Gastroesophageal sphincter (tissue), 4 donors: ENCODE results near the gene GOLIM4. TPM values are rescaled to one million over a fixed set of nuclear protein-coding genes. Genes with fewer than 3 reads are reported as not detected.

Source experiments
- ATAC-seq: fragments of 150-250 bp; one replicate; pipeline ENCODE4 v1.9.1; 2016; ENCODE audit warnings: mild to moderate bottlenecking, moderate library complexity
- H3K27ac ChIP-seq, 4 donors: fragments of 200-600 bp; sonication (generic) in 3 of 4; 1 replicate in 3 of 4; 2 replicates in 1 of 4; pipeline ENCODE4 v1.5.1; 2016 to 2019
- H3K27me3 ChIP-seq: fragments of 200-600 bp; sonication (generic); one replicate; pipeline ENCODE4 v1.5.1; 2019
- H3K36me3 ChIP-seq, 2 donors: fragments of 200-600 bp; sonication (generic); one replicate each; pipeline ENCODE4 v1.5.1; 2019; ENCODE audit warnings: control low read depth in 1 of 2
- H3K4me1 ChIP-seq, 3 donors: fragments of 200-600 bp; sonication (generic); 1 replicate in 2 of 3; 2 replicates in 1 of 3; pipeline ENCODE4 v1.5.1; 2016 to 2019; ENCODE audit warnings: control low read depth in 2 of 3
- H3K4me3 ChIP-seq, 2 donors: fragments of 200-600 bp; sonication (generic); one replicate each; pipeline ENCODE4 v1.5.1; 2019; ENCODE audit warnings: mild to moderate bottlenecking in 1 of 2, moderate library complexity in 1 of 2
- H3K9me3 ChIP-seq, 3 donors: fragments of 200-600 bp; sonication (generic); one replicate each; pipeline ENCODE4 v1.5.1; 2017 to 2019; ENCODE audit warnings: control low read depth in 2 of 3
- CTCF ChIP-seq, 4 experiments: fragments of 200-600 bp in 2 of 4; fragments of 450-650 bp in 2 of 4; sonication (generic) in 1 of 4; IDR thresholded peaks; one replicate each; pipeline ENCODE4 v1.5.1; 2017 to 2019; ENCODE audit warnings: antibody characterized with exemption in 4 of 4, mild to moderate bottlenecking in 2 of 4, moderate library complexity in 2 of 4
- EP300 ChIP-seq: sonication (generic); formaldehyde crosslinking; IDR thresholded peaks from one replicate; pipeline ENCODE4 v1.6.1; 2017; ENCODE audit warnings: antibody characterized with exemption, mild to moderate bottlenecking
- POLR2A ChIP-seq, 2 donors: fragments of 450-650 bp; IDR thresholded peaks; one replicate each; pipeline ENCODE4 v1.6.1; 2017; ENCODE audit warnings: antibody characterized with exemption in 2 of 2, mild to moderate bottlenecking in 2 of 2, moderate library complexity in 1 of 2
- POLR2AphosphoS5 ChIP-seq: sonication (generic); formaldehyde crosslinking; IDR thresholded peaks from one replicate; pipeline ENCODE4 v1.6.1; 2017; ENCODE audit warnings: antibody characterized with exemption
- WGBS, 2 donors: methylation state at CpG; one replicate each; pipeline ENCODE4 v1.1.5; 2018; ENCODE audit warnings: low coverage in 1 of 2; 5-methylcytosine and 5-hydroxymethylcytosine counted together
- total RNA-seq, 4 donors: library from RNA; depleted of rRNA; stranded (reverse); fragments of >200 nt; gene quantifications; one replicate each; pipeline ENCODE4 v1.1.0, GENCODE V29; 2016

GOLIM4 gene
- total RNA-seq, 4 donors from 2014 or later: 41.8 to 49.3 (median 47.8) TPM

- ATAC-seq: no peak
- no peaks in the 10 kb centered on the region for H3K27me3 ChIP-seq
Measured at GRCh38 chr3:167967257-167968036, 128.3 kb downstream of the GOLIM4 start.

More at GRCh38 chr3:167967257-167968036, 128.3 kb downstream of the GOLIM4 start:
- Histone ChIP-seq H3K27ac (no peak overlapping the region), H3K4me3 (no peak overlapping the region), H3K36me3 (no peaks in the 10 kb centered on the region), H3K9me3 (no peaks in the 10 kb centered on the region), H3K4me1 (no peaks in the 10 kb centered on the region)
- TF ChIP-seq POLR2AphosphoS5 (no peak), EP300 (no peak), POLR2A (IDR thresholded peaks at IDR 0.05) (no peak), CTCF (IDR thresholded peaks at IDR 0.05) (no peak)
- 75 to 96% methylated on average over 2 to 3 of the region's 5 CpGs for WGBS, 2 donors
